HFFc6 (cell line): Measurements from ENCODE around the gene RGS3. TPM values are rescaled to one million over a fixed set of nuclear protein-coding genes. Genes with fewer than 3 reads are reported as not detected.

Source experiments
- DNase-seq: peaks from one replicate; pipeline ENCODE4 v3.0.0-alpha.2; 2018
- H3K27ac Mint-ChIP-seq: 2 replicates; pipeline ENCODE4 v1.8.0; 2020; ENCODE audit warnings: mild to moderate bottlenecking, mixed read lengths
- H3K27me3 Mint-ChIP-seq: 2 replicates; pipeline ENCODE4 v1.8.0; 2021; ENCODE audit warnings: mild to moderate bottlenecking, moderate library complexity, mixed read lengths; ENCODE audit not compliant: insufficient read depth
- H3K36me3 Mint-ChIP-seq: 2 replicates; pipeline ENCODE4 v1.8.0; 2021; ENCODE audit warnings: low read depth, mixed read lengths
- H3K4me1 Mint-ChIP-seq: 2 replicates; pipeline ENCODE4 v1.8.0; 2020; ENCODE audit warnings: low read depth, mixed read lengths
- H3K4me3 Mint-ChIP-seq: 2 replicates; pipeline ENCODE4 v1.8.0; 2020; ENCODE audit warnings: mild to moderate bottlenecking, moderate library complexity, mixed read lengths
- H3K9me3 Mint-ChIP-seq: 2 replicates; pipeline ENCODE4 v1.8.0; 2020; ENCODE audit warnings: mild to moderate bottlenecking, mixed read lengths
- total RNA-seq, 6 experiments: library from RNA; stranded (reverse); fragmentation: NEBNext Ultra II Directional; extraction: Animal tissue kit (Norgen Biotek cat#: 25700); gene quantifications; 2 replicates in 1 of 6; 3 replicates in 5 of 6; pipeline ENCODE4 v1.2.3, GENCODE V29; 2021
- TF ChIP-seq, protein P1 (sequence below): fragments of 200-600 bp; sonication (generic); IDR thresholded peaks from 2 replicates; pipeline ENCODE4 v1.5.0; 2021; ENCODE audit warnings: antibody characterized with exemption, mild to moderate bottlenecking

The RGS3 gene
- total RNA-seq, 6 experiments from 2014 or later = 49.7 to 57.0 (median 52.5) TPM

DNA sequence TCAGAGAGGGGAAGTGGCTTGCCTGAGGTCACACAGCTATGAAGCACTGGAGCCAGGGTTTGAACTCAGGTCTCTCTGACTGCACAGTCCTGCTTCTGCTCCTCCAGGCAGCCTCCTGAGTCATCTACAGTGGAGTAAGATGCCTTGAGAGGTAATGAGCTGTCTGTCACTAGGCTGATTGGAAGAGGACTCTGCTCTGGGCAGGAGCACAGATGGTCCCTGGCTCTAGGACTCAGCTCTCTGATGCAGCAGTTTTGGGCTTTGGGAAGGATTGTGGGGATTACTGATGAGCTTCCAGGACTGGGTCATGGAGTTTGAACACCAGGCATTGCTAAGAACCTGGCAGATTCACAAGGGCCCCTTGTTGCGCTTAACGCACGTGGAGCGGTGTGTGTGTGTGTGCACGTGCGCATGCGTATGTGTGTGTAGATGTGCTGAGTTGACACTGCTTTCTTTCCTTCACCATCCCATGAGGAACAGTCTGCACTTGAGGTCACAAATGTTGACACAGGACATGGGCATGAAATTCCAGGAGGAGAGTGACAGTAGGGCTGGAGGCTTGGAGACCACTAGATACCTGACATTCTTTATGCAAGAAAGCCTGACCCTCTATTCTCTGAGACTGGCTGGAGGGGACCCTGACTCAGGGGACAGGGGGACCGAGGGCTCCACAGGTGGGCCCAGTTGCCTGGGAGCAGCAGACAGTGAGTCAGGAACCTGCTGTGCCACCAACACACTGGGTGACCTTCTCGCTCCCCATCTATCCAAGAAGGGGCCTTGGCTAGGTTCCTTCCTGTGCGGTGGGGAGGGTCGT is 170.5 kb downstream of the RGS3 start:
- Mint-ChIP-seq H3K36me3 (no peaks in the 10 kb centered on the region), H3K27me3 (peaks cover 15% of the 10 kb centered on the region), H3K4me3 (no peak overlapping the region), H3K27ac (no peak overlapping the region), H3K9me3 (no peaks in the 10 kb centered on the region), H3K4me1 (peaks cover 33% of the 10 kb centered on the region)
- TF ChIP-seq, protein P1, sequence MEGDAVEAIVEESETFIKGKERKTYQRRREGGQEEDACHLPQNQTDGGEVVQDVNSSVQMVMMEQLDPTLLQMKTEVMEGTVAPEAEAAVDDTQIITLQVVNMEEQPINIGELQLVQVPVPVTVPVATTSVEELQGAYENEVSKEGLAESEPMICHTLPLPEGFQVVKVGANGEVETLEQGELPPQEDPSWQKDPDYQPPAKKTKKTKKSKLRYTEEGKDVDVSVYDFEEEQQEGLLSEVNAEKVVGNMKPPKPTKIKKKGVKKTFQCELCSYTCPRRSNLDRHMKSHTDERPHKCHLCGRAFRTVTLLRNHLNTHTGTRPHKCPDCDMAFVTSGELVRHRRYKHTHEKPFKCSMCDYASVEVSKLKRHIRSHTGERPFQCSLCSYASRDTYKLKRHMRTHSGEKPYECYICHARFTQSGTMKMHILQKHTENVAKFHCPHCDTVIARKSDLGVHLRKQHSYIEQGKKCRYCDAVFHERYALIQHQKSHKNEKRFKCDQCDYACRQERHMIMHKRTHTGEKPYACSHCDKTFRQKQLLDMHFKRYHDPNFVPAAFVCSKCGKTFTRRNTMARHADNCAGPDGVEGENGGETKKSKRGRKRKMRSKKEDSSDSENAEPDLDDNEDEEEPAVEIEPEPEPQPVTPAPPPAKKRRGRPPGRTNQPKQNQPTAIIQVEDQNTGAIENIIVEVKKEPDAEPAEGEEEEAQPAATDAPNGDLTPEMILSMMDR = no peak
- no peak for DNase-seq

DNA sequence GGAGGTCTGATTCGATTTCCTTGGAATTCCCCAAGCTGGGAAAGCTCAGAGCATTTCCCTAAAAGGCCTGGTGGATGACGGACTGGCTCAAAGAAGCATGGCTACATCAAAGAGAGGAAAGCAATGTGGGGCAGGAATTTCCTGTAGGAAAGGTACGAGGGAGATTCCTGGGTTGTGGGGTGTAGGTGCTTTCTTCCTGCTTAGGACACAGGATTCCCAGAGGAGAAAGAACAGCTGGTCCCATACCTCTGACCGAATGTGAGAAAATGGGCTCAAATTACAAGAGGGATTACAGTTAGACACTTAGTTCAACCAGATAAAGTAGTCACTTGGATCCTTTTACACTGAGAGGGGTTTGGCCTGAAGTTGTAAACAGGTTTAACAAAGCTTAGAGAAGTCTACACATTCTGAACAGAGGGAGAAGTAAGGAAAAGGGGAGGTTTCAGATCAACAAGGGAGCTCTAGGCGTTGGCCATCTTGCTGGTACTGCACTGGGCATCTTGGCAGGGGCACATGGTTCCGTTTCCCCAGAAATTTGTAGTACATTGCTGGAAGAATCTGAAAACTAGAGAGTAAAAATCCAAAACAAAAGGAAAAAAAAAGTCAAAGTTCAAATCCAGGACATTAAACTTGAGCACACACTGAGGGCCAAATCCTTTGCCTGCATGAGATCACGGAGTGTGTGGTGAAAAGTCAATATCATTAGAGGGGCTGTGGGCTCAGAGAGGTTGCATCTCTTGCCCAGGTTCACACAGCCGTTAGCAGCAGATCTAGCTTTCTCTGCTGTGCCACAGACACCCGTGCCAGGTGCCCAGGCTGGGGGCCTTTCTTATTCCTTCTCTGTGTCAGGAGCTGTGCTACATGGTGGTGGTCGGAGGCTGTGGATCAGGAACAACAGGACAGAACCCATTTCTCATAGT is 171.3 kb downstream of the RGS3 start:
- H3K27me3 Mint-ChIP-seq = peaks cover 15% of the 10 kb centered on the region
- no peak overlapping the region for H3K27ac Mint-ChIP-seq
- no peak for DNase-seq
- H3K36me3 Mint-ChIP-seq = no peaks in the 10 kb centered on the region
- no peaks in the 10 kb centered on the region for H3K9me3 Mint-ChIP-seq
- TF ChIP-seq, protein P1 = no peak
- H3K4me1 Mint-ChIP-seq = peaks cover 33% of the 10 kb centered on the region
- no peak overlapping the region for H3K4me3 Mint-ChIP-seq

DNA sequence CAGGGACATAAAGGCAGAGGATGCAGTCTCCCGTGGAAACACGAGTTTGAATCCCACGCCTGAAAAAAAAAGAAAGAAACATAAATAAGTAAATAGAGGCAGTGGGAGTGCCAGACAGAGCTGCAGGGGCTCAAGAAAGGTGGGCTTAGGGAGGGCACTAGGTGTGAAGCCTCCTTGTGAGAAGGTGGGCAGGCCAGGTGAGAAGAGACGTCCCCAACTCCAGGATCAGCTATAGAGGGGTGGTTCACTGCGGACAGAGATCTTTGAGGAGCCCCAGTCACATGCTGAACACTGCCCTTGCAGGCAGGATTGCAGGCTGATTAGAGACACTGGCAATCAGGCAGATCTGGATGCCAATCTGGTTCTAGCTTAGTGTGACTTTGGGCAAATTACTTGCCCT is 172.1 kb downstream of the RGS3 start:
- H3K4me3 Mint-ChIP-seq = no peak overlapping the region
- peaks cover 33% of the 10 kb centered on the region for H3K4me1 Mint-ChIP-seq
- no peak for DNase-seq
- H3K27ac Mint-ChIP-seq = no peak overlapping the region
- TF ChIP-seq, protein P1 = no peak
- no peaks in the 10 kb centered on the region for H3K36me3 Mint-ChIP-seq
- H3K27me3 Mint-ChIP-seq = peaks cover 19% of the 10 kb centered on the region
- H3K9me3 Mint-ChIP-seq = no peaks in the 10 kb centered on the region

DNA sequence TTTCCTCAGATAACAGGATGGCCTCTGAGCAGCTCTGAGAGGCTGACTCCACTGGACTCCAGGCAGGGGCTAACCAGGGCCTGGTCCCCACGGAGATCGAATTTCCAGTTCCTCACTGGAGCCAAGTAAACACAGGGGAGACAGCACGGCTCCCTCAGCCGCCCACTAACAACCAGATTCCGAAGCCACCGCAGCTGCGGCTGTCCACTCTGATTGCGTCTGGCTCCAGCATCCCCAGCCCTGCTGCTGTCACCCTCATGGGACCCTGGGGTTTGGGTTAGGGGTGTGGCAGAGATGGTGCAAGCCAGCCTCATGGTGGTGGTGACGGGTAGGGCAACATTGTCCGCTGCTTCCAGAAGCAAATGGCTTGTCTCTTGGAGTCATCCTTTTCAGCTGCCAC is 172.6 kb downstream of the RGS3 start:
- H3K9me3 Mint-ChIP-seq = no peaks in the 10 kb centered on the region
- peaks cover 33% of the 10 kb centered on the region for H3K4me1 Mint-ChIP-seq
- no peaks in the 10 kb centered on the region for H3K36me3 Mint-ChIP-seq
- H3K27ac Mint-ChIP-seq = no peak overlapping the region
- DNase-seq = no peak
- H3K4me3 Mint-ChIP-seq = no peak overlapping the region
- H3K27me3 Mint-ChIP-seq = peaks cover 20% of the 10 kb centered on the region
- TF ChIP-seq, protein P1 = no peak

DNA sequence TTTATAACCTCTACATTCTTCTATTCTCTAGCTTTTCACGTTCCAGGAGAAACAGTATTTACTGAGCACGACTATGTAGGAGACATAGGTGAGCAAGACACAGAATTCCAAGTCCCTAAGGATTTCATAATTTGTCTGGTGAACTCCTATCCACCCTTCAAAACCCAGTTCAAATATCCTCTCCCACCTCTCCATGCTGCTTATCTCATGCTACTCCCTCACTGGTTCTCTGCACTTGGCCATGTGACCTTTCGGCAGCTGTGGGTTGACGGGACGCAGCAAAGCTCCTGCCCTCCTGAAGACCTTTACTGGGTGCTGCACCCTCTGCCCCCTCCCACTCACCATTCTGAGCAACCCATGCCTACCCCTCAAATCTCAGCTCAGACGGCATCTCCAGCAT is 173.2 kb downstream of the RGS3 start:
- H3K4me1 Mint-ChIP-seq = peaks cover 28% of the 10 kb centered on the region
- TF ChIP-seq, protein P1 = no peak
- no peak overlapping the region for H3K27ac Mint-ChIP-seq
- peaks cover 20% of the 10 kb centered on the region for H3K27me3 Mint-ChIP-seq
- DNase-seq = no peak
- H3K4me3 Mint-ChIP-seq = no peak overlapping the region
- H3K36me3 Mint-ChIP-seq = no peaks in the 10 kb centered on the region
- H3K9me3 Mint-ChIP-seq = no peaks in the 10 kb centered on the region
